Adrenal gland (tissue), 12 donors: ENCODE measurements around the gene DMRT3. TPM values are rescaled to one million over a fixed set of nuclear protein-coding genes. Genes with fewer than 3 reads are reported as not detected.

Experiments
- DNase-seq, 7 donors: peaks; one replicate each; pipeline ENCODE4 v3.0.0-alpha.2; 2019 to 2020
- H3K27ac ChIP-seq, 5 donors: fragments of 200-600 bp; sonication (generic) in 4 of 5; 1 replicate in 3 of 5; 2 replicates in 2 of 5; pipeline versions ENCODE4 v1.5.1 to v1.8.0; 2016 to 2020; ENCODE audit warnings: mild to moderate bottlenecking in 1 of 5
- H3K27me3 ChIP-seq: fragments of 200-600 bp; 2 replicates; pipeline ENCODE4 v1.8.0; 2021
- H3K36me3 ChIP-seq, 2 donors: fragments of 200-600 bp; replicated peaks in 1 of 2; 1 replicate in 1 of 2; 2 replicates in 1 of 2; pipeline versions ENCODE4 v1.5.1 to v1.8.0; 2018 to 2022
- H3K4me1 ChIP-seq, 2 donors: fragments of 200-600 bp; replicated peaks in 1 of 2; 1 replicate in 1 of 2; 2 replicates in 1 of 2; pipeline versions ENCODE4 v1.5.1 to v1.8.0; 2018 to 2021
- H3K4me3 ChIP-seq, 4 donors: fragments of 200-600 bp; sonication (generic) in 3 of 4; one replicate each; pipeline ENCODE4 v1.5.1; 2016 to 2018
- H3K9me3 ChIP-seq, 3 donors: fragments of 200-600 bp; sonication (generic) in 1 of 3; replicated peaks in 1 of 3; 1 replicate in 2 of 3; 2 replicates in 1 of 3; pipeline versions ENCODE4 v1.5.1 to v1.8.0; 2016 to 2021
- POLR2A ChIP-seq, 2 donors: fragments of 450-650 bp; IDR thresholded peaks; one replicate each; pipeline ENCODE4 v1.6.1; 2017; ENCODE audit warnings: antibody characterized with exemption in 2 of 2, mild to moderate bottlenecking in 2 of 2, moderate library complexity in 1 of 2
- WGBS, 4 donors: extraction: QIAGEN DNeasy Blood & Tissue Kit in 2 of 4; methylation state at CpG; one replicate each; pipeline versions ENCODE4 v1.1.5 to v1.1.7; 2013 to 2017; 5-methylcytosine and 5-hydroxymethylcytosine counted together
- intact Hi-C, 2 donors: fragments of 100-400 bp; cut with DNase I; formaldehyde crosslinking; loops; one replicate each; pipeline versions ENCODE4 v1.14.1 to v1.15.0; 2022 to 2023
- polyA plus RNA-seq, 3 donors: library from polyadenylated mRNA; stranded (reverse); fragments of 200-250 nt in 2 of 3; fragments of 350-450 nt in 1 of 3; fragmentation: Illumina TruSeq in 1 of 3; extraction: RNeasy Lipid Tissue Mini Kit (QIAGEN cat#74804) in 1 of 3; gene quantifications; one replicate each; pipeline ENCODE4 v1.2.3, GENCODE V29; 2013 to 2014
- total RNA-seq, 9 donors: library from RNA; depleted of rRNA in 4 of 9; stranded (reverse); fragments of >200 nt in 4 of 9; fragments of 120-200 nt in 1 of 9; fragmentation: NEBNext Ultra II Directional in 1 of 9; extraction: Animal tissue kit (Norgen Biotek cat#: 25700) in 1 of 9; gene quantifications; one replicate each; pipeline versions ENCODE4 v1.1.0 to v1.2.4, GENCODE V29; 2013 to 2023
- TF ChIP-seq, protein P1 (sequence below), 6 experiments: fragments of 450-650 bp in 4 of 6; fragments of 200-600 bp in 2 of 6; sonication (generic) in 1 of 6; IDR thresholded peaks; 1 replicate in 5 of 6; 2 replicates in 1 of 6; pipeline versions ENCODE4 v1.5.1 to v1.8.0; 2016 to 2021; ENCODE audit warnings: antibody characterized with exemption in 6 of 6, mild to moderate bottlenecking in 2 of 6, moderate library complexity in 1 of 6
- donor health status: healthy with polysubstance abuse.
- donor health status: Bipolar disorder and iron deficiency.
- donor health status: DM: yes; HTN: yes; CAD: no.
- donor health status: DM: no; HTN: no; CAD: no.
- donor health status: DM: no; HTN: no; CAD: no.
- donor health status: DM: yes; HTN: yes; CAD: no.

DMRT3 gene
- total and polyA plus RNA-seq, 12 donors: 0.07 TPM; not detected in 11

DNA sequence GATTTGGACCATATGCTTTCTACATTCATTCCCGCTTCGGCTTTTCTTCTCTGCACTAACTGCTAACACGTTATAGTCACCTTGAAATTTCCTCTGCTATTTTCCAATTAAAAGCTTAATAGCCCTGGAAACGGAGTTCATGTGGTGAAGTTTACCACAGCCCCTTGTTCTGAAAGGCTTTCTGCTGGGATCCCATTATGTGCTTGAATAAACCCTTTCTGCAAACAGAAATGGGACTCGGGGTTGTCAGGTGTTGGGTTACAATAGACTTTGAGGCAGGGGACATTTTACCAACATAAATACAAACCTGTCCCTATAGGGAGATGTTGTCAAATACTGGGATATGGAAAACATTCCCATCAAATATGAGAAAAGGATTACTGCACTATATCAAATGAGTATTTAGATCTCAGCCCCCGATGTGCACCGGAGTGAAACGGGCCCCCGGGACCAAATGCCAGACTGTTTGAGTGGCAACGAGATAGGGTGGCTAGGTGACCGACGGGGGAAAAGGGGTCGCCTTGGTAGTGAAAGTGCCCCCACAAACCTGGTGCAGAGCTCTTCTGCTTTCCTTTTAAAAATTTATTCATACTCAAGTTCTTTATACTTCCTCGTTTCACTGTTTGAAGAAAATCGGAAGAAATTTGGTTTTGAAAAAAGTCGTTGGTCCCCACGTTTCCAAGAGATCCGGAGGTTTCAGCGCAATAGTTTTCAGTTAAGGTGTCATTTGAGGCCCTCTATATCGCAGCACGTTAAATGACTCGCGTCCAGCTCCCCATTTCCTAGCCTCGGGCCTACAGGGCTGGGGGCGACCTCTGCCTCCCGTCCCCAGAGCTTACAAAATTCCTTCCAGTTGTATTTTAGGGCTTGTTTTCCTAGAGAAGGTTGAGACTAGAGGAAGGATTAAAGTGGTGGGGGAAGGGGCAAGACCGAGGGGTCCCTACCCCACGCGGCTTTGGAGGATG, 2.1 kb upstream of the DMRT3 start:
- peaks cover 7 to 28% of the 10 kb centered on the region in 2 donors for H3K4me1 ChIP-seq
- no peak overlapping the region for H3K27ac ChIP-seq
- intact Hi-C loops: no loop called here
- no peak overlapping the region for H3K4me3 ChIP-seq
- DNase-seq: no peak
- peaks cover 99% of the 10 kb centered on the region for H3K27me3 ChIP-seq
- no peaks in the 10 kb centered on the region for H3K9me3 ChIP-seq
- H3K36me3 ChIP-seq: no peaks in the 10 kb centered on the region
- 8 to 13% (median 12%) methylated on average over 29 of the region's 29 CpGs for WGBS, 4 donors
- TF ChIP-seq, protein P1, sequence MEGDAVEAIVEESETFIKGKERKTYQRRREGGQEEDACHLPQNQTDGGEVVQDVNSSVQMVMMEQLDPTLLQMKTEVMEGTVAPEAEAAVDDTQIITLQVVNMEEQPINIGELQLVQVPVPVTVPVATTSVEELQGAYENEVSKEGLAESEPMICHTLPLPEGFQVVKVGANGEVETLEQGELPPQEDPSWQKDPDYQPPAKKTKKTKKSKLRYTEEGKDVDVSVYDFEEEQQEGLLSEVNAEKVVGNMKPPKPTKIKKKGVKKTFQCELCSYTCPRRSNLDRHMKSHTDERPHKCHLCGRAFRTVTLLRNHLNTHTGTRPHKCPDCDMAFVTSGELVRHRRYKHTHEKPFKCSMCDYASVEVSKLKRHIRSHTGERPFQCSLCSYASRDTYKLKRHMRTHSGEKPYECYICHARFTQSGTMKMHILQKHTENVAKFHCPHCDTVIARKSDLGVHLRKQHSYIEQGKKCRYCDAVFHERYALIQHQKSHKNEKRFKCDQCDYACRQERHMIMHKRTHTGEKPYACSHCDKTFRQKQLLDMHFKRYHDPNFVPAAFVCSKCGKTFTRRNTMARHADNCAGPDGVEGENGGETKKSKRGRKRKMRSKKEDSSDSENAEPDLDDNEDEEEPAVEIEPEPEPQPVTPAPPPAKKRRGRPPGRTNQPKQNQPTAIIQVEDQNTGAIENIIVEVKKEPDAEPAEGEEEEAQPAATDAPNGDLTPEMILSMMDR (IDR thresholded peaks at IDR 0.05): no peak
- no peak for TF ChIP-seq POLR2A (IDR thresholded peaks at IDR 0.05)

DNA sequence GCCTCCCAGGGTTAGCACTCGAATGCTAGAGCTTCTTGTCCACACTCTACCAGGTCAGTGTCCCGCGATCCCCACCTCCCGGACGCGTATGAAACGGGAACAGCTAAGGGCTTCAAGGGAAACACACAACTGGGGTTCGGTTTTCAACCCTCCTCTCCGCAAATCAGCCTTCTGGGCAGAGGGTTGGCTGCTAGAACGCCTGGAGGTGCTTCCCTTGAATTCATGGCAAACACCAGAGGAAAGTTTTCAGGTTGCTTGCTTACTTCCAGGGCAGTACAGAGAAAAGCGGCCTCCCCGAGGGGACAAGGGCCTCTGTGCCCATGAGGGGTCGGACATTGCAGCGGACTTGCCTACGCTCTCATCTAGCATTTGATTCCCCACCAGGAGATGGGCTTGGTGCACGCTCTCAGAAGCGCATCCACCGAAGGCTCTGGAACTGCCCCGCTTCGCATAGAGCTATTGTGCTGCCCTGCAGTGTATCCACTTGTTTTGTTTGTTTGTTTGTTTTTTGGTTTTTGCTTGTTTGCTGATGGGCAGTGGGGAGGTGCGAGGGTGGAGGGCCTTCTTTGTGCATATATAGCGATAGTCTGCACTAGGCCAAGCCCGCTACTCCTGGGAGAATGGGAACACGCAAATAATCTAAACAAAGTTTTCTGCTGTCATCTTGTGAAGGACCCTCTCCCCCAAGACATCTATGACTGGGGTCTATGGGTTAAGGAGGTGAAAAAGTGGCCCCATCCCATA, 1.3 kb upstream of the DMRT3 start:
- Histone ChIP-seq H3K36me3 (no peaks in the 10 kb centered on the region), H3K4me3 (no peak overlapping the region), H3K9me3 (no peaks in the 10 kb centered on the region), H3K4me1 (peaks cover 7 to 21% of the 10 kb centered on the region in 2 donors), H3K27ac (no peak overlapping the region), H3K27me3 (peaks cover 94% of the 10 kb centered on the region)
- DNase-seq: no peak
- no peak for TF ChIP-seq POLR2A (IDR thresholded peaks at IDR 0.05)
- TF ChIP-seq, protein P1 (IDR thresholded peaks at IDR 0.05): no peak
- intact Hi-C loops: no loop called here
- 11 to 15% (median 13%) methylated on average over 19 to 24 of the region's 24 CpGs for WGBS, 4 donors

DNA sequence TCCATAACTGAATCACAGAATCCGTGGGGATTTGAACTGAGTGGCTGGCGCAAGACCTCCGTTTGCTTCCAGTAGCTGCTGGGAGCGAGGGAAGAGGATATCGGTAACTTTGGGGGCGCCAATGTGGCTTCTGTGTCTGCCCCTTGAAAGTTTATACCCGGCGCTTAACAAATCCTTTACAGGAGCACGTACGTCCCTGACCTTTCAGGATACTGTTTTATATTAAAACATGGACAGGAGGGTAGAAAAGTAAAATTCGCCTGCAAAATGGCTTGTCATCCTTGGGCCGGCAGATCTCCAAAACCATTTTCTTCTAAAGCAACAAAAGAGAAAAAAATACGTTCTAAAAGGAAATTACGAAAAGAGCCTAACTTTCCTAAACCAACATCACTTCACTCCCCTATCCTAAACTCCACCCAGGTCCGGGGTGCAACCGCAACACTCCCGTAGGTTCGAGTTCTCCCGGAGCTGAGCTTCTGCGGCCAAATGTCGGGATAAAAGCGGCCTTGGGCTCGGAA, 656 bp upstream of the DMRT3 start:
- peaks cover 94% of the 10 kb centered on the region for H3K27me3 ChIP-seq
- no peaks in the 10 kb centered on the region for H3K9me3 ChIP-seq
- TF ChIP-seq POLR2A (IDR thresholded peaks at IDR 0.05): no peak
- TF ChIP-seq, protein P1 (IDR thresholded peaks at IDR 0.05): no peak
- no peak overlapping the region for H3K4me3 ChIP-seq
- peaks cover 7 to 21% of the 10 kb centered on the region in 2 donors for H3K4me1 ChIP-seq
- intact Hi-C loops: no loop called here
- no peaks in the 10 kb centered on the region for H3K36me3 ChIP-seq
- no peak overlapping the region for H3K27ac ChIP-seq
- no peak for DNase-seq
- WGBS, 4 donors: 2 to 12% (median 6%) methylated on average over 18 to 23 of the region's 23 CpGs
